OCI-LY7 (cell line): ENCODE results near the gene PM20D2. TPM values are rescaled to one million over a fixed set of nuclear protein-coding genes. Genes with fewer than 3 reads are reported as not detected.

Experiments
- BruUV-seq: library from RNA; stranded (reverse); fragments of 400-500 nt; replicated peaks from 2 replicates; lab custom pipeline; 2021; lab: Mats Ljungman, UMichigan
- CTCF ChIA-PET: fragments of 300-600 bp; sonication (Branson Sonifier 250); formaldehyde crosslinking; loops from one replicate; lab custom pipeline; 2022; ENCODE audit warnings: antibody characterized with exemption; ENCODE audit not compliant: unreplicated experiment; lab: Charles Lee
- POLR2A ChIA-PET: fragments of 300-600 bp; sonication (Branson Sonifier 250); formaldehyde crosslinking; loops from one replicate; lab custom pipeline; 2022; ENCODE audit warnings: antibody characterized with exemption; lab: Charles Lee
- DNase-seq: peaks from one replicate; pipeline ENCODE4 v3.0.0-alpha.2; 2015; ENCODE audit warnings: low spot score
- H2AFZ ChIP-seq: fragments of 200-600 bp; sonication (generic), shearing (Covaris generic); 2 replicates; pipeline ENCODE4 v1.6.1; 2014; ENCODE audit warnings: mild to moderate bottlenecking, antibody characterized with exemption, low read length, moderate library complexity
- H3K27ac ChIP-seq: fragments of 200-600 bp; sonication (generic); 2 replicates; pipeline ENCODE4 v1.5.1; 2014; ENCODE audit warnings: mixed run types, low read depth, mild to moderate bottlenecking, moderate library complexity, low read length, inconsistent platforms; ENCODE audit not compliant: poor library complexity, severe bottlenecking
- H3K36me3 ChIP-seq: fragments of 200-600 bp; sonication (generic); 2 replicates; pipeline ENCODE4 v1.6.1; 2014; ENCODE audit warnings: mild to moderate bottlenecking, antibody characterized with exemption, low read length, moderate library complexity, mixed read lengths; ENCODE audit not compliant: insufficient read depth
- H3K4me1 ChIP-seq: fragments of 200-600 bp; sonication (generic); 2 replicates; pipeline ENCODE4 v1.5.1; 2014; ENCODE audit warnings: mild to moderate bottlenecking, low read length; ENCODE audit not compliant: insufficient read depth, poor library complexity, severe bottlenecking
- H3K4me2 ChIP-seq: fragments of 200-600 bp; sonication (generic); 2 replicates; pipeline ENCODE4 v1.6.1; 2014; ENCODE audit warnings: mild to moderate bottlenecking, low read length
- H3K4me3 ChIP-seq: fragments of 200-600 bp; sonication (generic); 2 replicates; pipeline ENCODE4 v1.5.1; 2014; ENCODE audit warnings: mild to moderate bottlenecking, low read depth, low read length; ENCODE audit not compliant: poor library complexity, severe bottlenecking
- H3K79me2 ChIP-seq: fragments of 200-600 bp; sonication (generic); 2 replicates; pipeline ENCODE4 v1.6.1; 2016; ENCODE audit warnings: low read depth, mild to moderate bottlenecking, low read length, moderate library complexity, mixed read lengths; ENCODE audit not compliant: insufficient read depth
- H3K9me2 ChIP-seq: fragments of 200-600 bp; sonication (generic); 2 replicates; pipeline ENCODE4 v1.6.1; 2016; ENCODE audit warnings: mild to moderate bottlenecking, low read length, mixed read lengths; ENCODE audit not compliant: insufficient read depth
- H3K9me3 ChIP-seq: fragments of 200-600 bp; sonication (generic); 2 replicates; pipeline ENCODE4 v1.6.1; 2014; ENCODE audit warnings: mild to moderate bottlenecking, mixed run types, low read length, mixed read lengths
- H4K20me1 ChIP-seq: fragments of 200-600 bp; sonication (generic); 2 replicates; pipeline ENCODE4 v1.6.1; 2014; ENCODE audit warnings: mild to moderate bottlenecking, antibody characterized with exemption, low read length, moderate library complexity, mixed read lengths; ENCODE audit not compliant: insufficient read depth
- EZH2phosphoT487 ChIP-seq: fragments of 200-600 bp; sonication (generic); IDR thresholded peaks from 2 replicates; pipeline ENCODE4 v1.6.1; 2018; ENCODE audit warnings: low read depth, borderline replicate concordance, mild to moderate bottlenecking, mixed run types, antibody characterized with exemption, low read length, moderate library complexity, mixed read lengths
- intact Hi-C: fragments of 100-400 bp; cut with micrococcal nuclease; formaldehyde crosslinking; loops from one replicate; pipeline ENCODE4 v1.10.0; 2022; ENCODE audit not compliant: unreplicated experiment
- total RNA-seq, 2 experiments: library from RNA; depleted of rRNA in 1 of 2; stranded (reverse); fragments of >200 nt in 1 of 2; shearing (Covaris generic) in 1 of 2; gene quantifications; 2 replicates each; pipeline ENCODE4 v1.2.3, GENCODE V29; 2014 to 2022
- TF ChIP-seq, protein P1 (sequence below): fragments of 200-600 bp; sonication (generic); conservative IDR thresholded peaks from 2 replicates; pipeline ENCODE4 v1.5.1; 2014; ENCODE audit warnings: mild to moderate bottlenecking, antibody characterized with exemption, low read length, moderate library complexity, mixed read lengths

PM20D2 gene
- total RNA-seq, 2 experiments from 2014 or later: 35.1 to 36.1 TPM

GRCh38 chr6:89197141-89197540, 51.3 kb downstream of the PM20D2 start:
- H2AFZ ChIP-seq: no peak overlapping the region
- no TSS peak for BruUV-seq
- TF ChIP-seq, protein P1, sequence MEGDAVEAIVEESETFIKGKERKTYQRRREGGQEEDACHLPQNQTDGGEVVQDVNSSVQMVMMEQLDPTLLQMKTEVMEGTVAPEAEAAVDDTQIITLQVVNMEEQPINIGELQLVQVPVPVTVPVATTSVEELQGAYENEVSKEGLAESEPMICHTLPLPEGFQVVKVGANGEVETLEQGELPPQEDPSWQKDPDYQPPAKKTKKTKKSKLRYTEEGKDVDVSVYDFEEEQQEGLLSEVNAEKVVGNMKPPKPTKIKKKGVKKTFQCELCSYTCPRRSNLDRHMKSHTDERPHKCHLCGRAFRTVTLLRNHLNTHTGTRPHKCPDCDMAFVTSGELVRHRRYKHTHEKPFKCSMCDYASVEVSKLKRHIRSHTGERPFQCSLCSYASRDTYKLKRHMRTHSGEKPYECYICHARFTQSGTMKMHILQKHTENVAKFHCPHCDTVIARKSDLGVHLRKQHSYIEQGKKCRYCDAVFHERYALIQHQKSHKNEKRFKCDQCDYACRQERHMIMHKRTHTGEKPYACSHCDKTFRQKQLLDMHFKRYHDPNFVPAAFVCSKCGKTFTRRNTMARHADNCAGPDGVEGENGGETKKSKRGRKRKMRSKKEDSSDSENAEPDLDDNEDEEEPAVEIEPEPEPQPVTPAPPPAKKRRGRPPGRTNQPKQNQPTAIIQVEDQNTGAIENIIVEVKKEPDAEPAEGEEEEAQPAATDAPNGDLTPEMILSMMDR: no peak
- no peak for TF ChIP-seq EZH2phosphoT487
- H3K79me2 ChIP-seq: no peaks in the 10 kb centered on the region
- H3K4me3 ChIP-seq: no peak overlapping the region
- no peak overlapping the region for H3K27ac ChIP-seq
- no peak for DNase-seq
- CTCF ChIA-PET: no interaction called here
- no peaks in the 10 kb centered on the region for H3K4me1 ChIP-seq
- POLR2A ChIA-PET: no interaction called here
- H3K9me3 ChIP-seq: peaks cover 10% of the 10 kb centered on the region
- H4K20me1 ChIP-seq: no peaks in the 10 kb centered on the region
- no peaks in the 10 kb centered on the region for H3K9me2 ChIP-seq
- intact Hi-C loops: no loop called here
- no peak overlapping the region for H3K4me2 ChIP-seq
- no peaks in the 10 kb centered on the region for H3K36me3 ChIP-seq

DNA sequence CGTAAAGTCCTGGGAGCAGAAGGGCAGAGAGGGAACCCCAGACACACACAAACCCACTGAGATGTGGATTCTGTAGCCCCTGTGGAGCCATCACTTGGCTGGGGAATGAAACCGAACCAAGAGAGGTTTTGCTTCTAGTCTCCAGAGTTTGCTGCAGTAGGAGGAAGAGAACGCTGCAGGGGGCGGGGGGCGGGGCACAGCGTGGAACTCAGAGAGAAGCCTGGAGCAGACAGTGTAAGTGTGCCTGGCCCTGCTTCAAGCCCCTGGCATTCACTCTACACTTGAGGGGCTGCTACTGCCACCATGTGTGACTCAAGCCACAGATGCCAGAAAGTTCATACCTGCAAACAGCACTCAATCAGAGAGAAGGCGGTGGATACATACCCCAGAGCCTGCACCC, 52.4 kb downstream of the PM20D2 start:
- H3K27ac ChIP-seq: no peak overlapping the region
- no peaks in the 10 kb centered on the region for H4K20me1 ChIP-seq
- H3K4me3 ChIP-seq: no peak overlapping the region
- DNase-seq: no peak
- no peaks in the 10 kb centered on the region for H3K79me2 ChIP-seq
- CTCF ChIA-PET: no interaction called here
- BruUV-seq: no TSS peak
- H3K4me1 ChIP-seq: no peaks in the 10 kb centered on the region
- TF ChIP-seq, protein P1: no peak
- no peak for TF ChIP-seq EZH2phosphoT487
- no peak overlapping the region for H3K4me2 ChIP-seq
- no peaks in the 10 kb centered on the region for H3K9me2 ChIP-seq
- H3K36me3 ChIP-seq: no peaks in the 10 kb centered on the region
- peaks cover 10% of the 10 kb centered on the region for H3K9me3 ChIP-seq
- intact Hi-C loops: no loop called here
- POLR2A ChIA-PET: no interaction called here
- H2AFZ ChIP-seq: no peak overlapping the region

DNA sequence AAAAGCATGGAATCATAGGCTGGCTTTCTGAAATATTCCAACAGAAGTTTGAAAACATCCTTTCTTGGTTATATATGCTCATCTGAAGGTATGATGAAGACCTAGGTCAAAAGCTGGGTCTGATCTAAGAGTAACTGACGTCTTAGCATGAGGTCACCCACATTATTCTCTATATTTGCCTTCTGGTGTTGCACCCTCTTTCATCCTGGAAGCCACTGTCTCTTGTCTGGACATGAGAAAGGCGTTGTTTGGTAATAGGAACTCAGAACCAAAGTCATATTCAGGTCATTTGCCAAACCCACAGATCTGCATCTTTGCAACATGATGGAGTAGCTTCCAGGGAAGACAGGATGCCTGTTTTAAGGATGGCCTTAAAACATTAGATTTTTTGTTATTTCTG, 53.7 kb downstream of the PM20D2 start:
- Histone ChIP-seq H3K4me2 (no peak overlapping the region), H2AFZ (no peak overlapping the region), H3K4me1 (no peaks in the 10 kb centered on the region), H3K4me3 (no peak overlapping the region), H3K79me2 (no peaks in the 10 kb centered on the region), H4K20me1 (no peaks in the 10 kb centered on the region), H3K9me3 (peaks cover 5% of the 10 kb centered on the region), H3K36me3 (no peaks in the 10 kb centered on the region), H3K9me2 (no peaks in the 10 kb centered on the region), H3K27ac (no peak overlapping the region)
- ChIA-PET CTCF (no interaction called here), POLR2A (interaction anchor here (0.6 kb wide), 1 partner anchor 96 kb away, joined by 3 read pairs; no protein-coding TSS in a partner anchor)
- intact Hi-C loops: no loop called here
- no TSS peak for BruUV-seq
- TF ChIP-seq, protein P1: no peak
- TF ChIP-seq EZH2phosphoT487: no peak
- DNase-seq: no peak
